HG03521 (cell line): ENCODE measurements around the gene PLCD3.
A peak's percentile ranks its signal among the peaks of the same experiment; 100 is the strongest.

Experiments used
- ATAC-seq: cut with Tn5 transposase; IDR thresholded peaks from one replicate; pipeline ENCODE4 v1.9.1; 2021; ENCODE audit warnings: mild to moderate bottlenecking, moderate library complexity; ENCODE audit not compliant: unreplicated experiment

Gene PLCD3

GRCh38 chr17:45081047-45081703 is 51.1 kb downstream of the PLCD3 start:
- no peak for ATAC-seq

- ATAC-seq = no peak
Measured at GRCh38 chr17:45077643-45078042, 54.7 kb downstream of the PLCD3 start.

- no peak for ATAC-seq
Measured at GRCh38 chr17:45073414-45074070, 58.8 kb downstream of the PLCD3 start.

GRCh38 chr17:45070809-45071208 is 61.5 kb downstream of the PLCD3 start:
- no peak for ATAC-seq

- no peak for ATAC-seq
Measured at GRCh38 chr17:45070001-45070400, 62.3 kb downstream of the PLCD3 start.

GRCh38 chr17:45067637-45068036 is 64.7 kb downstream of the PLCD3 start:
- ATAC-seq = no peak

- ATAC-seq = no peak
Measured at GRCh38 chr17:45063198-45063597, 69.1 kb downstream of the PLCD3 start.

GRCh38 chr17:45061606-45062205 is 70.6 kb downstream of the PLCD3 start:
- ATAC-seq = no peak

GRCh38 chr17:45060797-45061605 is 71.3 kb downstream of the PLCD3 start, which contains the start of gene NMT1:
Gene NMT1, plus strand, starts transcription at chr17:45061317. Its CDS starts 13 bp downstream, at chr17:45061330.
- peak; percentile 88 for ATAC-seq

- ATAC-seq = no peak
Measured at GRCh38 chr17:45060382-45060796, 71.9 kb downstream of the PLCD3 start.
